HepG2 (cell line): Measurements from ENCODE around the gene EMC9. TPM values are rescaled to one million over a fixed set of nuclear protein-coding genes. Genes with fewer than 3 reads are reported as not detected.
A peak's percentile ranks its signal among the peaks of the same experiment; 100 is the strongest.

Source experiments
- ATF3 ChIP-seq: sonication (generic); formaldehyde crosslinking; IDR thresholded peaks from 2 replicates; pipeline ENCODE4 v1.4.0; 2020; ENCODE audit warnings: missing genetic modification reagents
- CCAR2 ChIP-seq: fragments of 200-400 bp; formaldehyde crosslinking; optimal IDR thresholded peaks from 2 replicates; pipeline ENCODE3; 2018; ENCODE audit warnings: low read depth, mild to moderate bottlenecking, low read length, moderate library complexity
- ESRRA ChIP-seq: sonication (generic); formaldehyde crosslinking; IDR thresholded peaks from 2 replicates; pipeline ENCODE4 v1.5.1; 2020; ENCODE audit warnings: mild to moderate bottlenecking, low read depth, missing genetic modification reagents
- MAF1 ChIP-seq: sonication (generic); formaldehyde crosslinking; IDR thresholded peaks from 2 replicates; pipeline ENCODE4 v1.5.0; 2020; ENCODE audit warnings: missing genetic modification reagents, borderline replicate concordance
- MAFG ChIP-seq: sonication (generic); formaldehyde crosslinking; IDR thresholded peaks from 2 replicates; pipeline ENCODE4 v1.5.1; 2020; ENCODE audit warnings: mild to moderate bottlenecking, missing genetic modification reagents
- MAFK ChIP-seq, 2 experiments: IDR thresholded peaks in 1 of 2; conservative IDR thresholded peaks in 1 of 2; 2 replicates each; pipeline ENCODE4 v1.6.1; 2011; ENCODE audit warnings: improper control_type of control experiment in 2 of 2, low read length in 2 of 2
- MXI1 ChIP-seq: IDR thresholded peaks from 3 replicates; pipeline ENCODE4 v1.6.1; 2012; ENCODE audit warnings: low read depth, low read length, inconsistent platforms, borderline replicate concordance
- PBX2 ChIP-seq: IDR thresholded peaks from 2 replicates; pipeline ENCODE4 v1.6.1; 2016; ENCODE audit warnings: control low read depth
- SALL1 ChIP-seq: sonication (generic); formaldehyde crosslinking; IDR thresholded peaks from 2 replicates; pipeline ENCODE4 v1.8.0; 2022; ENCODE audit warnings: mild to moderate bottlenecking, missing genetic modification reagents
- ZBTB7B ChIP-seq: sonication (generic); formaldehyde crosslinking; IDR thresholded peaks from 2 replicates; pipeline ENCODE4 v1.4.0; 2020; ENCODE audit warnings: missing genetic modification reagents
- ZIK1 ChIP-seq: sonication (generic); formaldehyde crosslinking; IDR thresholded peaks from 2 replicates; pipeline ENCODE4 v1.5.0; 2020; ENCODE audit warnings: mild to moderate bottlenecking, low read depth, missing genetic modification reagents, borderline replicate concordance
- ZNF207 ChIP-seq: fragments of 450-650 bp; IDR thresholded peaks from 2 replicates; pipeline ENCODE4 v1.6.1; 2016; ENCODE audit warnings: antibody characterized with exemption, borderline replicate concordance
- ZNF225 ChIP-seq: sonication (generic); formaldehyde crosslinking; IDR thresholded peaks from 2 replicates; pipeline ENCODE4 v1.4.0; 2020; ENCODE audit warnings: mild to moderate bottlenecking, missing genetic modification reagents
- ZNF547 ChIP-seq: sonication (generic); formaldehyde crosslinking; IDR thresholded peaks from 2 replicates; pipeline ENCODE4 v1.5.1; 2020; ENCODE audit warnings: mild to moderate bottlenecking, missing genetic modification reagents
- ZNF550 ChIP-seq: sonication (generic); formaldehyde crosslinking; IDR thresholded peaks from 2 replicates; pipeline ENCODE4 v1.4.0; 2020; ENCODE audit warnings: mild to moderate bottlenecking, missing genetic modification reagents, borderline replicate concordance
- ZNF557 ChIP-seq: sonication (generic); formaldehyde crosslinking; IDR thresholded peaks from 2 replicates; pipeline ENCODE4 v1.4.0; 2020; ENCODE audit warnings: missing genetic modification reagents
- ZNF710 ChIP-seq: sonication (generic); formaldehyde crosslinking; IDR thresholded peaks from 2 replicates; pipeline ENCODE4 v1.5.0; 2020; ENCODE audit warnings: mild to moderate bottlenecking, missing genetic modification reagents, borderline replicate concordance
- polyA plus RNA-seq, 8 experiments: library from polyadenylated mRNA; depleted of rRNA in 3 of 8; stranded (reverse) in 7 of 8; unstranded in 1 of 8; fragments of >200 nt; fragmentation: Illumina TruSeq in 4 of 8; extraction: Trizol in 4 of 8; gene quantifications; 2 replicates each; pipeline versions ENCODE4 v1.2.1 to v1.2.3, GENCODE V29; 2011 to 2016; ENCODE audit warnings: low read depth in 4 of 8, missing spikeins in 1 of 8, mixed read lengths in 1 of 8; ENCODE audit not compliant: insufficient read depth in 1 of 8
- total RNA-seq, 5 experiments: library from RNA; depleted of rRNA; stranded (reverse); fragments of >200 nt; fragmentation: Illumina TruSeq; extraction: Trizol; gene quantifications; 2 replicates each; pipeline ENCODE4 v1.2.3, GENCODE V29; 2016; ENCODE audit warnings: low read depth in 1 of 5
- TF ChIP-seq, protein P1 (sequence below): sonication (generic); formaldehyde crosslinking; IDR thresholded peaks from 2 replicates; pipeline ENCODE4 v1.4.0; 2020; ENCODE audit warnings: missing genetic modification reagents
- TF ChIP-seq, protein P2 (sequence below): sonication (generic); formaldehyde crosslinking; conservative IDR thresholded peaks from 2 replicates; pipeline ENCODE4 v1.8.0; 2022; ENCODE audit warnings: missing genetic modification reagents
- TF ChIP-seq, protein P3 (sequence below): sonication (generic); formaldehyde crosslinking; IDR thresholded peaks from 2 replicates; pipeline ENCODE4 v1.5.0; 2020; ENCODE audit warnings: mild to moderate bottlenecking, missing genetic modification reagents

EMC9 gene
- total and polyA plus RNA-seq, 2 of the 13 experiments (the other 11 are each of a cell fraction or from before 2014, with no cell fraction given) = 60.5 to 78.7 TPM

- no peak for TF ChIP-seq ZNF550 (CRISPR knock-in tag)
- TF ChIP-seq MXI1 = no peak
- peak; percentile 36 for TF ChIP-seq CCAR2
- TF ChIP-seq SALL1 (CRISPR knock-in tag) = peak; percentile 25; the same call in 1 of the 2 replicates
- no peak for TF ChIP-seq ZNF710 (CRISPR knock-in tag)
- TF ChIP-seq, protein P1, sequence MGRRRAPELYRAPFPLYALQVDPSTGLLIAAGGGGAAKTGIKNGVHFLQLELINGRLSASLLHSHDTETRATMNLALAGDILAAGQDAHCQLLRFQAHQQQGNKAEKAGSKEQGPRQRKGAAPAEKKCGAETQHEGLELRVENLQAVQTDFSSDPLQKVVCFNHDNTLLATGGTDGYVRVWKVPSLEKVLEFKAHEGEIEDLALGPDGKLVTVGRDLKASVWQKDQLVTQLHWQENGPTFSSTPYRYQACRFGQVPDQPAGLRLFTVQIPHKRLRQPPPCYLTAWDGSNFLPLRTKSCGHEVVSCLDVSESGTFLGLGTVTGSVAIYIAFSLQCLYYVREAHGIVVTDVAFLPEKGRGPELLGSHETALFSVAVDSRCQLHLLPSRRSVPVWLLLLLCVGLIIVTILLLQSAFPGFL (CRISPR knock-in tag) = no peak
- TF ChIP-seq ZNF557 (CRISPR knock-in tag) = no peak
- TF ChIP-seq MAFG (CRISPR knock-in tag) = no peak
- no peak for TF ChIP-seq ESRRA (CRISPR knock-in tag)
- peak; percentile 64; the same call in 1 of the 2 replicates for TF ChIP-seq ZNF547 (CRISPR knock-in tag)
- no peak for TF ChIP-seq ZNF225 (CRISPR knock-in tag)
- no peak for TF ChIP-seq PBX2
- TF ChIP-seq, protein P2, sequence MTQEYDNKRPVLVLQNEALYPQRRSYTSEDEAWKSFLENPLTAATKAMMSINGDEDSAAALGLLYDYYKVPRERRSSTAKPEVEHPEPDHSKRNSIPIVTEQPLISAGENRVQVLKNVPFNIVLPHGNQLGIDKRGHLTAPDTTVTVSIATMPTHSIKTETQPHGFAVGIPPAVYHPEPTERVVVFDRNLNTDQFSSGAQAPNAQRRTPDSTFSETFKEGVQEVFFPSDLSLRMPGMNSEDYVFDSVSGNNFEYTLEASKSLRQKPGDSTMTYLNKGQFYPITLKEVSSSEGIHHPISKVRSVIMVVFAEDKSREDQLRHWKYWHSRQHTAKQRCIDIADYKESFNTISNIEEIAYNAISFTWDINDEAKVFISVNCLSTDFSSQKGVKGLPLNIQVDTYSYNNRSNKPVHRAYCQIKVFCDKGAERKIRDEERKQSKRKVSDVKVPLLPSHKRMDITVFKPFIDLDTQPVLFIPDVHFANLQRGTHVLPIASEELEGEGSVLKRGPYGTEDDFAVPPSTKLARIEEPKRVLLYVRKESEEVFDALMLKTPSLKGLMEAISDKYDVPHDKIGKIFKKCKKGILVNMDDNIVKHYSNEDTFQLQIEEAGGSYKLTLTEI (CRISPR knock-in tag) = no peak
- no peak for TF ChIP-seq ZNF207
- no peak for TF ChIP-seq ZIK1
- TF ChIP-seq, protein P3, sequence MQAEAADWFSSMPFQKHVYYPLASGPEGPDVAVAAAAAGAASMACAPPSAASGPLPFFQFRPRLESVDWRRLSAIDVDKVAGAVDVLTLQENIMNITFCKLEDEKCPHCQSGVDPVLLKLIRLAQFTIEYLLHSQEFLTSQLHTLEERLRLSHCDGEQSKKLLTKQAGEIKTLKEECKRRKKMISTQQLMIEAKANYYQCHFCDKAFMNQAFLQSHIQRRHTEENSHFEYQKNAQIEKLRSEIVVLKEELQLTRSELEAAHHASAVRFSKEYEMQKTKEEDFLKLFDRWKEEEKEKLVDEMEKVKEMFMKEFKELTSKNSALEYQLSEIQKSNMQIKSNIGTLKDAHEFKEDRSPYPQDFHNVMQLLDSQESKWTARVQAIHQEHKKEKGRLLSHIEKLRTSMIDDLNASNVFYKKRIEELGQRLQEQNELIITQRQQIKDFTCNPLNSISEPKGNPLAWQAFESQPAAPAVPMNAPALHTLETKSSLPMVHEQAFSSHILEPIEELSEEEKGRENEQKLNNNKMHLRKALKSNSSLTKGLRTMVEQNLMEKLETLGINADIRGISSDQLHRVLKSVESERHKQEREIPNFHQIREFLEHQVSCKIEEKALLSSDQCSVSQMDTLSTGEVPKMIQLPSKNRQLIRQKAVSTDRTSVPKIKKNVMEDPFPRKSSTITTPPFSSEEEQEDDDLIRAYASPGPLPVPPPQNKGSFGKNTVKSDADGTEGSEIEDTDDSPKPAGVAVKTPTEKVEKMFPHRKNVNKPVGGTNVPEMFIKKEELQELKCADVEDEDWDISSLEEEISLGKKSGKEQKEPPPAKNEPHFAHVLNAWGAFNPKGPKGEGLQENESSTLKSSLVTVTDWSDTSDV = no peak
- no peak for TF ChIP-seq ATF3 (CRISPR knock-in tag)
- peak in 1 of 2 experiments; percentile 23; a peak in 1 of 4 replicates for TF ChIP-seq MAFK (conservative IDR thresholded peaks at IDR 0.05 in 1 of 2, IDR thresholded peaks at IDR 0.05 in 1 of 2; ENCODE audit: low read length in 2 of 2)
- TF ChIP-seq MAF1 (CRISPR knock-in tag) = no peak
- no peak for TF ChIP-seq ZBTB7B (CRISPR knock-in tag)
These were observed 38.9 kb downstream of the EMC9 start (continued) for GRCh38 chr14:24102357-24103048.
